Immature natural killer cell (primary cell): ENCODE data around the gene ANKRD1. TPM values are rescaled to one million over a fixed set of nuclear protein-coding genes. Genes with fewer than 3 reads are reported as not detected.
A peak's percentile ranks its signal among the peaks of the same experiment; 100 is the strongest.
"Not testable (repeated sequence)": the region's sequence is repeated elsewhere in the genome, so short reads cannot be mapped to it uniquely, and the experiment has no call there.

Experiments used
- DNase-seq, 3 donors: peaks; one replicate each; pipeline ENCODE4 v3.0.0; 2022; ENCODE audit warnings: mixed read lengths in 1 of 3
- H3K27ac Mint-ChIP-seq, 6 donors: one replicate each; pipeline ENCODE4 v1.8.0; 2020; ENCODE audit warnings: mixed read lengths in 6 of 6, mild to moderate bottlenecking in 5 of 6, inconsistent platforms in 4 of 6, moderate library complexity in 3 of 6
- H3K27me3 Mint-ChIP-seq, 3 donors: one replicate each; pipeline ENCODE4 v1.8.0; 2020 to 2021; ENCODE audit warnings: low read depth in 3 of 3, mild to moderate bottlenecking in 3 of 3, mixed read lengths in 3 of 3, moderate library complexity in 3 of 3, inconsistent platforms in 1 of 3
- H3K36me3 Mint-ChIP-seq, 3 donors: one replicate each; pipeline ENCODE4 v1.8.0; 2020; ENCODE audit warnings: mixed read lengths in 3 of 3, inconsistent platforms in 2 of 3, mild to moderate bottlenecking in 2 of 3
- H3K4me1 Mint-ChIP-seq, 2 donors: one replicate each; pipeline ENCODE4 v1.8.0; 2020; ENCODE audit warnings: inconsistent platforms in 2 of 2, mild to moderate bottlenecking in 2 of 2, mixed read lengths in 2 of 2, moderate library complexity in 1 of 2
- H3K4me3 Mint-ChIP-seq, 5 donors: one replicate each; pipeline ENCODE4 v1.8.0; 2020; ENCODE audit warnings: mild to moderate bottlenecking in 5 of 5, mixed read lengths in 5 of 5, inconsistent platforms in 3 of 5, moderate library complexity in 3 of 5
- H3K9me3 Mint-ChIP-seq, 6 donors: one replicate each; pipeline ENCODE4 v1.8.0; 2020; ENCODE audit warnings: mild to moderate bottlenecking in 6 of 6, mixed read lengths in 6 of 6, inconsistent platforms in 4 of 6, moderate library complexity in 3 of 6
- polyA plus RNA-seq, 3 donors: library from polyadenylated mRNA; unstranded; fragments of 300-500 nt; fragmentation: Illumina TruSeq; gene quantifications; one replicate each; pipeline ENCODE4 v1.2.3, GENCODE V29; 2021

ANKRD1 gene
- polyA plus RNA-seq, 3 donors from 2014 or later, result not detected

GRCh38 chr10:90912854-90913479 is 7.9 kb downstream of the ANKRD1 start:
- Mint-ChIP-seq H3K4me1 (peaks cover 2 to 4% of the 10 kb centered on the region in 2 donors), H3K36me3 (peaks cover 0 to 5% (median 0%) of the 10 kb centered on the region in 3 donors), H3K27ac (no peak overlapping the region), H3K4me3 (no peak overlapping the region), H3K9me3 (no peaks in the 10 kb centered on the region), H3K27me3 (peaks cover 1 to 5% (median 2%) of the 10 kb centered on the region in 3 donors)
- no peak for DNase-seq

- Mint-ChIP-seq H3K27me3 (peaks cover 1 to 5% (median 2%) of the 10 kb centered on the region in 3 donors), H3K27ac (no peak overlapping the region), H3K9me3 (no peaks in the 10 kb centered on the region), H3K4me3 (no peak overlapping the region), H3K4me1 (peaks cover 2 to 4% of the 10 kb centered on the region in 2 donors), H3K36me3 (peaks cover 4 to 5% (median 4%) of the 10 kb centered on the region in 3 donors)
- no peak for DNase-seq
These were observed 8.7 kb downstream of the ANKRD1 start for GRCh38 chr10:90912174-90912573.

- DNase-seq, result peak; percentile 22 to 32 (median 31)
- Mint-ChIP-seq H3K27me3 (peaks cover 1 to 5% (median 2%) of the 10 kb centered on the region in 3 donors), H3K4me3 (no peak overlapping the region), H3K27ac (no peak overlapping the region), H3K4me1 (peaks cover 2 to 4% of the 10 kb centered on the region in 2 donors), H3K36me3 (peaks cover 4 to 5% (median 4%) of the 10 kb centered on the region in 3 donors), H3K9me3 (no peaks in the 10 kb centered on the region)
These were observed 9.5 kb downstream of the ANKRD1 start for GRCh38 chr10:90911133-90912051.

GRCh38 chr10:90906596-90906995 is 14.3 kb downstream of the ANKRD1 start:
- DNase-seq, result no peak
- H3K4me3 Mint-ChIP-seq, result no peak overlapping the region
- H3K36me3 Mint-ChIP-seq, result peaks cover 5 to 25% (median 15%) of the 10 kb centered on the region in 3 donors
- peaks cover under 1 to 2% of the 10 kb centered on the region in 2 donors for H3K4me1 Mint-ChIP-seq
- peaks cover 0 to under 1% (median 0%) of the 10 kb centered on the region in 3 donors for H3K27me3 Mint-ChIP-seq
- H3K27ac Mint-ChIP-seq, result no peak overlapping the region
- no peaks in the 10 kb centered on the region for H3K9me3 Mint-ChIP-seq

- no peak overlapping the region for H3K27ac Mint-ChIP-seq
These were observed 15.0 kb downstream of the ANKRD1 start for GRCh38 chr10:90905925-90906324.

GRCh38 chr10:90896916-90897315 is 24.0 kb downstream of the ANKRD1 start:
- Mint-ChIP-seq H3K27ac (peak overlapping the region in 5 of 6 donors; percentile 6 to 79 (median 42)), H3K4me3 (peak overlapping the region in 3 of 5 donors; percentile 13 to 51 (median 26)), H3K36me3 (peaks cover 17 to 50% (median 20%) of the 10 kb centered on the region in 3 donors), H3K4me1 (peaks cover 7 to 13% of the 10 kb centered on the region in 2 donors)
- DNase-seq, H3K27me3 Mint-ChIP-seq, H3K9me3 Mint-ChIP-seq: not testable (repeated sequence)

More at GRCh38 chr10:90905925-90906324, 15.0 kb downstream of the ANKRD1 start:
- H3K36me3 Mint-ChIP-seq, result peaks cover 5 to 31% (median 15%) of the 10 kb centered on the region in 3 donors
- H3K4me3 Mint-ChIP-seq, result no peak overlapping the region
- no peaks in the 10 kb centered on the region for H3K9me3 Mint-ChIP-seq
- H3K4me1 Mint-ChIP-seq, result no peaks in the 10 kb centered on the region
- no peak for DNase-seq
- no peaks in the 10 kb centered on the region for H3K27me3 Mint-ChIP-seq

- Mint-ChIP-seq H3K4me3 (no peak overlapping the region), H3K4me1 (peaks cover 7 to 13% of the 10 kb centered on the region in 2 donors), H3K27me3 (peaks cover 0 to 1% (median 0%) of the 10 kb centered on the region in 3 donors), H3K27ac (no peak overlapping the region), H3K9me3 (no peaks in the 10 kb centered on the region), H3K36me3 (peaks cover 32 to 60% (median 34%) of the 10 kb centered on the region in 3 donors)
- no peak for DNase-seq
These were observed 27.7 kb downstream of the ANKRD1 start for GRCh38 chr10:90893190-90893589.

GRCh38 chr10:90890347-90890746 is 30.5 kb downstream of the ANKRD1 start:
- no peaks in the 10 kb centered on the region for H3K9me3 Mint-ChIP-seq
- H3K27ac Mint-ChIP-seq, result no peak overlapping the region
- no peak for DNase-seq
- H3K4me1 Mint-ChIP-seq, result no peaks in the 10 kb centered on the region
- peaks cover 40 to 69% (median 41%) of the 10 kb centered on the region in 3 donors for H3K36me3 Mint-ChIP-seq
- peaks cover 0 to 1% (median 0%) of the 10 kb centered on the region in 3 donors for H3K27me3 Mint-ChIP-seq
- H3K4me3 Mint-ChIP-seq, result no peak overlapping the region

GRCh38 chr10:90889636-90890035 is 31.3 kb downstream of the ANKRD1 start:
- Mint-ChIP-seq H3K4me3 (no peak overlapping the region), H3K9me3 (no peaks in the 10 kb centered on the region), H3K36me3 (peaks cover 36 to 67% (median 43%) of the 10 kb centered on the region in 3 donors), H3K27me3 (peaks cover 0 to 1% (median 0%) of the 10 kb centered on the region in 3 donors), H3K27ac (no peak overlapping the region), H3K4me1 (no peaks in the 10 kb centered on the region)
- no peak for DNase-seq

GRCh38 chr10:90888387-90888786 is 32.5 kb downstream of the ANKRD1 start:
- no peak overlapping the region for H3K27ac Mint-ChIP-seq
- H3K36me3 Mint-ChIP-seq, result peaks cover 31 to 57% (median 36%) of the 10 kb centered on the region in 3 donors
- H3K4me3 Mint-ChIP-seq, result no peak overlapping the region
- H3K9me3 Mint-ChIP-seq, result no peaks in the 10 kb centered on the region
- DNase-seq, result no peak
- H3K27me3 Mint-ChIP-seq, result no peaks in the 10 kb centered on the region
- H3K4me1 Mint-ChIP-seq, result no peaks in the 10 kb centered on the region

GRCh38 chr10:90887555-90887954 is 33.3 kb downstream of the ANKRD1 start:
- H3K36me3 Mint-ChIP-seq, result peaks cover 26 to 52% (median 35%) of the 10 kb centered on the region in 3 donors
- no peaks in the 10 kb centered on the region for H3K4me1 Mint-ChIP-seq
- no peak overlapping the region for H3K27ac Mint-ChIP-seq
- no peaks in the 10 kb centered on the region for H3K9me3 Mint-ChIP-seq
- H3K27me3 Mint-ChIP-seq, result no peaks in the 10 kb centered on the region
- DNase-seq, result no peak
- H3K4me3 Mint-ChIP-seq, result no peak overlapping the region

- Mint-ChIP-seq H3K27me3 (no peaks in the 10 kb centered on the region), H3K4me1 (no peaks in the 10 kb centered on the region), H3K4me3 (no peak overlapping the region), H3K36me3 (peaks cover 13 to 40% (median 33%) of the 10 kb centered on the region in 3 donors), H3K9me3 (no peaks in the 10 kb centered on the region), H3K27ac (no peak overlapping the region)
- no peak for DNase-seq
These were observed 35.7 kb downstream of the ANKRD1 start for GRCh38 chr10:90885176-90885575.

- Mint-ChIP-seq H3K4me3 (no peak overlapping the region), H3K9me3 (no peaks in the 10 kb centered on the region), H3K27me3 (no peaks in the 10 kb centered on the region), H3K4me1 (no peaks in the 10 kb centered on the region), H3K27ac (no peak overlapping the region), H3K36me3 (peaks cover 13 to 37% (median 33%) of the 10 kb centered on the region in 3 donors)
- no peak for DNase-seq
These were observed 36.5 kb downstream of the ANKRD1 start for GRCh38 chr10:90884431-90884830.
